GM13976 (cell line): ENCODE measurements around the gene POLA1.

ENCODE experiments used
- DNase-seq: peaks from one replicate; pipeline ENCODE4 v3.0.0; 2012; ENCODE audit warnings: low spot score
- in situ Hi-C: fragments of 300-500 bp; cut with MboI; formaldehyde crosslinking; loops from one replicate; pipeline ENCODE4 v1.12.0; 2022; ENCODE audit warnings: low sequenced_read_pairs, mixed read lengths, inconsistent platforms; ENCODE audit not compliant: unreplicated experiment
- TF ChIP-seq, protein P1 (sequence below): IDR thresholded peaks from 2 replicates; pipeline ENCODE4 v1.5.1; 2012; ENCODE audit warnings: borderline replicate concordance, mild to moderate bottlenecking; ENCODE audit not compliant: insufficient read depth; ENCODE audit errors: extremely low read depth, missing control alignments, control extremely low read depth

POLA1 gene

GRCh38 chrX:24839331-24839730, 145.6 kb downstream of the POLA1 start:
- no peak for DNase-seq
- in situ Hi-C loops = no loop called here
- TF ChIP-seq, protein P1, sequence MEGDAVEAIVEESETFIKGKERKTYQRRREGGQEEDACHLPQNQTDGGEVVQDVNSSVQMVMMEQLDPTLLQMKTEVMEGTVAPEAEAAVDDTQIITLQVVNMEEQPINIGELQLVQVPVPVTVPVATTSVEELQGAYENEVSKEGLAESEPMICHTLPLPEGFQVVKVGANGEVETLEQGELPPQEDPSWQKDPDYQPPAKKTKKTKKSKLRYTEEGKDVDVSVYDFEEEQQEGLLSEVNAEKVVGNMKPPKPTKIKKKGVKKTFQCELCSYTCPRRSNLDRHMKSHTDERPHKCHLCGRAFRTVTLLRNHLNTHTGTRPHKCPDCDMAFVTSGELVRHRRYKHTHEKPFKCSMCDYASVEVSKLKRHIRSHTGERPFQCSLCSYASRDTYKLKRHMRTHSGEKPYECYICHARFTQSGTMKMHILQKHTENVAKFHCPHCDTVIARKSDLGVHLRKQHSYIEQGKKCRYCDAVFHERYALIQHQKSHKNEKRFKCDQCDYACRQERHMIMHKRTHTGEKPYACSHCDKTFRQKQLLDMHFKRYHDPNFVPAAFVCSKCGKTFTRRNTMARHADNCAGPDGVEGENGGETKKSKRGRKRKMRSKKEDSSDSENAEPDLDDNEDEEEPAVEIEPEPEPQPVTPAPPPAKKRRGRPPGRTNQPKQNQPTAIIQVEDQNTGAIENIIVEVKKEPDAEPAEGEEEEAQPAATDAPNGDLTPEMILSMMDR = no peak

- DNase-seq = no peak
- TF ChIP-seq, protein P1 = no peak
Measured at GRCh38 chrX:24842486-24842885, 148.8 kb downstream of the POLA1 start.

GRCh38 chrX:24846550-24847150, 152.9 kb downstream of the POLA1 start:
- in situ Hi-C loops = no loop called here
- DNase-seq = no peak
- TF ChIP-seq, protein P1 = no peak

More at GRCh38 chrX:24842486-24842885, 148.8 kb downstream of the POLA1 start:
- in situ Hi-C loops = no loop called here

GRCh38 chrX:24851289-24851688, 157.6 kb downstream of the POLA1 start:
- TF ChIP-seq, protein P1 = no peak
- no peak for DNase-seq
- in situ Hi-C loops = no loop called here

DNA sequence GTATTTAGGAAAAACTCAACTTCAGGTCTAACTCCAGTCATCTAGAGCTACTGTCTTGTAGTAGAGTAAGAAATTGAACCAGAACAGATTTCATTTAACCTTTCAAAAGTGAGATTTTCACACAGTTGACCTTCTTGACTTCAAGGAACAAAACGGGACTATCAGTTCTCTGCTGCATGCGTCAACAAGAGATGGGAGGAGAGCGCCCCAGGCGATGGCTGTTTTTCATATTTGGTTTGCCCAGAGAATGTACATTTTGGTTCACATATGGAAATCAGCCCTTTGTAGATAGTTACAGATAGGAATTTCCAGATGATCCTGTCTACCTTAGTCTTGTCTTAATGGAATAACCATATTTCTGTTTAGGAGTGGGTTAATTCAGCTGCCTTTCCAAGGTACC, 158.1 kb downstream of the POLA1 start:
- TF ChIP-seq, protein P1 = no peak
- in situ Hi-C loops = no loop called here

DNA sequence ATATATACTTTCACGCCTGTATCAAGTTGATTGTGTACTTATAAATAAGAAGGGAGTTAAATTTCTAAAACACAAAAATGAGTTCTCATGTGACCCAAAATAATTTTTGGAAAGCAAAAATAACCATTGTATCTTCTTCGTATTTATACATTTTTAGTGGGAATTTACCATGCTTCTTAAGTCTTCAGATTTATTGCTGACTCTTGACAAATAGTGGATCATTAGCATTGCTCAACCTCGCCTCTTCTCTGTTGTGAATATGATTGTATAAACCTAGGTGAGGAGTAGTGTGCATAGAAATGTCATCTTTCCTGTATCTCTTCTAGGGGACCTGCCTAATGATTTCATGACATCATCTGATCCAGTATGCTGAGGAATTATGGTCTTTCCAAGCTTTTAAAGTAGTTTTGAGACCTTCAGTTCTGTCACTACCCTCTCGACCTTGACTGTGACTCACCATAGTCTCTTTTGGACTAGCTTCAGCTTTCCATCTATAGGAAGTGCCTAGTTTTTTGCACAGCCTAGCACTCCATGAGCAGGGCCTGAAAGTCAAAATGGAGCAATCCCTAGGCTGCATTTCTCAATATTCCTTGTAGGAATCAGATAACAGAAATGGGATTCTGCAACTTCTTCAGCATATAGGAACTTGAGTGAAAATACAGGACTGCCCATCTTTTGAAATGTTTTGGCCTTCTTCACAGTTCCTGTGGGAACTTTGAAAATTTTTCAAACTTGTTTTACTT, 164.5 kb downstream of the POLA1 start:
- TF ChIP-seq, protein P1 = no peak
- DNase-seq = no peak
- in situ Hi-C loops = no loop called here

More for the DNA sequence above, 158.1 kb downstream of the POLA1 start:
- DNase-seq = no peak
